ENCODE data around the gene CHCHD2. TPM values are rescaled to one million over a fixed set of nuclear protein-coding genes. Genes with fewer than 3 reads are reported as not detected.

Gene CHCHD2
- total RNA-seq, 2 experiments from 2014 or later, result 526 to 534 TPM

DNA sequence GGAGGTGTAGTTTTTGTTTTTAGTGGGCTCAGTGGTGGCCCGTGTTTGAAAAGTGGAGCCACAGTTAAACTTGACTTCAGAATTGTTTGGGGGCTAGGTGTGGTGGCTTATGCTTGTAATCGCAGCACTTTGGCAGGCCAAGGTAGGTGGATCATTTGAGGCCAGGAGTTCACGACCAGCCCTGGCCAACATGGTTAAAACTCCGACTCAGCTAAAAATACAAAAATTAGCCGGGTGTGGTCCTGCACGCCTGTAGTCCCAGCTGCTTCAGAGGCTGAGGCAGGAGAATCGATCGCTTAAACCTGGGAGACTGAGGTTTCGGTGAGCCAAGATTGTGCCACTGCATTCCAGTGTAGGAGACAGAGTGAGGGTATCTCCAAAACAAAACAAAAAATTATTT is 52.9 kb downstream of the CHCHD2 start:
- Mint-ChIP-seq H3K36me3 (ENCODE audit: low read depth) (peaks cover 54% of the 10 kb centered on the region), H3K4me3 (peak overlapping the region; percentile 70), H3K27ac (no peak overlapping the region), H3K27me3 (ENCODE audit: low read depth) (no peaks in the 10 kb centered on the region), H3K9me3 (ENCODE audit: insufficient read depth) (no peaks in the 10 kb centered on the region), H3K4me1 (ENCODE audit: low read depth) (peaks cover 49% of the 10 kb centered on the region)
- POLR2A ChIA-PET, result interaction anchor here (0.8 to 1.9 kb wide), 3 partner anchors 12 to 53 kb away, joined by 4 to 13 read pairs (median 4); partner anchors contain the start of genes CHCHD2 and SUMF2
- CTCF ChIA-PET, result interaction anchor here (1.0 to 1.7 kb wide), 3 partner anchors 11 to 21 kb away, joined by 3 to 10 read pairs (median 4); partner anchors contain the start of gene SUMF2
- ATAC-seq, result no peak
- DNase-seq, result no peak

Other genes with a start within 250 kb of the CHCHD2 start
- not detected for gene SEPTIN14, start 243.7 kb downstream of the CHCHD2 start, total RNA-seq
- 1 to 10 TPM; 1.9 to 2.4 TPM for gene ZNF713, start 219.0 kb downstream of the CHCHD2 start, total RNA-seq
- 10 to 100 TPM; 14.0 to 17.4 TPM for gene MRPS17, start 154.6 kb downstream of the CHCHD2 start, total RNA-seq
- gene NIPSNAP2, start 141.9 kb downstream of the CHCHD2 start, total RNA-seq, result 10 to 100 TPM; 35.0 to 37.2 TPM
- 10 to 100 TPM; 14.6 to 16.8 TPM for gene PSPH, start 55.0 kb downstream of the CHCHD2 start, total RNA-seq
- 100 to 1,000 TPM; 157 to 170 TPM for gene CCT6A, start 54.7 kb downstream of the CHCHD2 start, total RNA-seq
- gene SUMF2, start 42.2 kb downstream of the CHCHD2 start, total RNA-seq, result 100 to 1,000 TPM; 121 to 124 TPM
- 1 to 10 TPM; 1.7 to 2.0 TPM for gene PHKG1, start 13.5 kb downstream of the CHCHD2 start, total RNA-seq
- gene NUPR2, start 9.9 kb upstream of the CHCHD2 start, total RNA-seq, result not detected

Measured in activated CD8-positive, alpha-beta T cell treated with anti-CD3 and anti-CD28 coated beads, Interleukin-2, amount 10 ng/mL, durations not matched to agents 7 days and 5 days (primary cell).